Lung (tissue), 12 donors: ENCODE results near the gene FYB1. TPM values are rescaled to one million over a fixed set of nuclear protein-coding genes. Genes with fewer than 3 reads are reported as not detected.

Source experiments
- ATAC-seq: fragments of 200-7000 bp; cut with Tn5 transposase; one replicate; pipeline ENCODE4 v1.9.1; 2020; ENCODE audit warnings: moderate number of reproducible peaks; ENCODE audit not compliant: insufficient read depth, low FRiP score
- DNase-seq, 3 donors: peaks; one replicate each; pipeline ENCODE4 v3.0.0-alpha.2; 2013 to 2017
- H3K27ac ChIP-seq, 2 donors: one replicate each; pipeline ENCODE4 v1.5.1; 2013; ENCODE audit warnings: mild to moderate bottlenecking in 2 of 2, moderate library complexity in 2 of 2, control low read depth in 1 of 2, inconsistent platforms in 1 of 2, low read depth in 1 of 2, low read length in 1 of 2
- H3K27me3 ChIP-seq, 3 donors: one replicate each; pipeline ENCODE4 v1.5.1; 2013; ENCODE audit warnings: low read length in 2 of 3; ENCODE audit not compliant: control insufficient read depth in 3 of 3, insufficient read depth in 3 of 3
- H3K36me3 ChIP-seq, 4 donors: one replicate each; pipeline ENCODE4 v1.5.1; 2013; ENCODE audit warnings: low read length in 4 of 4, mild to moderate bottlenecking in 1 of 4, moderate library complexity in 1 of 4; ENCODE audit not compliant: control insufficient read depth in 4 of 4, insufficient read depth in 4 of 4
- H3K4me1 ChIP-seq, 5 donors: one replicate each; pipeline ENCODE4 v1.5.1; 2013; ENCODE audit warnings: low read length in 5 of 5, mild to moderate bottlenecking in 2 of 5, moderate library complexity in 1 of 5; ENCODE audit not compliant: control insufficient read depth in 5 of 5, insufficient read depth in 5 of 5
- H3K4me3 ChIP-seq: one replicate; pipeline ENCODE4 v1.5.1; 2013; ENCODE audit warnings: mild to moderate bottlenecking, control low read depth, moderate library complexity
- H3K9ac ChIP-seq, 2 donors: one replicate each; pipeline ENCODE4 v1.5.1; 2013; ENCODE audit warnings: low read length in 2 of 2, control low read depth in 1 of 2; ENCODE audit not compliant: insufficient read depth in 1 of 2
- H3K9me3 ChIP-seq, 4 donors: one replicate each; pipeline ENCODE4 v1.5.1; 2013; ENCODE audit warnings: low read length in 3 of 4, mild to moderate bottlenecking in 1 of 4, moderate library complexity in 1 of 4; ENCODE audit not compliant: control insufficient read depth in 4 of 4, insufficient read depth in 3 of 4
- CTCF ChIP-seq: IDR thresholded peaks from 2 replicates; pipeline ENCODE4 v1.5.1; 2012; ENCODE audit warnings: mild to moderate bottlenecking; ENCODE audit errors: control extremely low read depth, extremely low read depth
- WGBS, 2 donors: extraction: QIAGEN DNeasy Blood & Tissue Kit; methylation state at CpG; one replicate each; pipeline ENCODE4 v1.1.7; 2013; 5-methylcytosine and 5-hydroxymethylcytosine counted together
- polyA plus RNA-seq, 2 donors: library from polyadenylated mRNA; stranded (reverse); fragments of 200-250 nt; gene quantifications; one replicate each; pipeline ENCODE4 v1.2.1, GENCODE V29; 2013
- total RNA-seq, 2 donors: library from RNA; depleted of rRNA in 1 of 2; stranded (reverse); fragments of >200 nt in 1 of 2; gene quantifications; one replicate each; pipeline ENCODE4 v1.2.1, GENCODE V29; 2014 to 2021
- donor health status: control.
- donor health status: control.
- donor health status: Bipolar disorder and iron deficiency.
- donor health status: healthy.
- donor health status: DM: yes; HTN: yes; CAD: no.

Gene FYB1
- total and polyA plus RNA-seq, 4 donors: 4.5 to 51.4 (median 32.5) TPM

DNA sequence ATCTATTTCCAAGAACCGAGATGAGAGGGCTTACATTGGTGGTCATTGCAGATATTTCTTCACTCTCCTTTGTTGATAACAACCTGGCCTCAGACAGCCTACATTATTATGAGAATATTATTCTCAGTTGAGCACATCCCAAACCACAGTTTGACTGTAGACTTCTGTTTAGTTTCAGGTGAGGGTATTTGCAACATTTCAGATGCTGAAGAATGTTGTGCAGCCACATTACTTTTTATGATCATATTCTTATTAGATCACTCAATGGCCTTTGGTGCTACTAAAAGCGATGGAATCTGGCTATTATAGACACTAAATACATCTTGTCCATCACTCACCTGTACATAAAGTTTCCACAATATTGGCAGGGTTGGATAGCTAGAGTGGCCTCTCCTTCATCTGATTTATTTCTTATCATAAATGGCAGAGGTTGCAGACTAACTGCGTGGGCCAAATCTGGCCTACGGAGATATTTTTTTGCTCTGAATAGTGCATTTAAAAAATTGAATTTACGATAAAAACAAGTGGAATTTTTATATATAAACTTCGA lies 119.0 kb downstream of the FYB1 start:
- Histone ChIP-seq H3K9me3 (no peaks in the 10 kb centered on the region), H3K27ac (no peak overlapping the region), H3K36me3 (peaks cover 0 to 2% (median 0%) of the 10 kb centered on the region in 4 donors), H3K4me1 (peaks cover 0 to 4% (median 0%) of the 10 kb centered on the region in 5 donors), H3K4me3 (no peak overlapping the region), H3K9ac (no peak overlapping the region), H3K27me3 (no peaks in the 10 kb centered on the region)
- DNase-seq: no peak
- WGBS, 2 donors: 87 to 88% methylated on average over 6 of the region's 6 CpGs
- no peak for ATAC-seq
- TF ChIP-seq CTCF: no peak

- no peak for DNase-seq
- no peak for ATAC-seq
- Histone ChIP-seq H3K4me1 (peaks cover 0 to 4% (median 0%) of the 10 kb centered on the region in 5 donors), H3K9me3 (no peaks in the 10 kb centered on the region), H3K4me3 (no peak overlapping the region), H3K27ac (no peak overlapping the region), H3K27me3 (no peaks in the 10 kb centered on the region), H3K9ac (no peak overlapping the region), H3K36me3 (peaks cover 0 to under 1% (median 0%) of the 10 kb centered on the region in 4 donors)
- no peak for TF ChIP-seq CTCF
Measured at GRCh38 chr5:39099831-39100230, 119.5 kb downstream of the FYB1 start.

DNA sequence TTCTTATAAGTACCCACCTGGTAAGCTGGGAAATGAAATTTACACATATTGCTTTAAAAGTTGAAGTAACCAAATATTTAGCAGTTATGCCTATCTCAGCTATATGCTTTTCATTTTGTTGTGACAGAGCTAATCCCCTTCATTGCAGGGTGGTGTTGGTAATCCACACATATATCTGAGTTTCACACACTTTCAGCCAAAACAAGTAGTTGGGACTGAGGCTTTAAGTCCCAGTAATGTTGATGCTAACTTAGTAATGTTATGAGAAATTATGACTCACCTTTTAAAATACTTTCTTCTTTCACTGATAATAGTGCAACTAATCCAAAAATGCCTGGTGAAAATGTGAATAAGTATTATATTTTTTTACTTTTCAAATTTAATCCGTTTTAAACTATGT lies 126.0 kb downstream of the FYB1 start:
- 63 to 87% methylated on average over 1 of the region's 1 CpG for WGBS, 2 donors
- Histone ChIP-seq H3K4me3 (no peak overlapping the region), H3K4me1 (peaks cover 0 to 7% (median 0%) of the 10 kb centered on the region in 5 donors), H3K27ac (no peak overlapping the region), H3K27me3 (no peaks in the 10 kb centered on the region), H3K9ac (no peak overlapping the region), H3K9me3 (no peaks in the 10 kb centered on the region), H3K36me3 (no peaks in the 10 kb centered on the region)
- TF ChIP-seq CTCF: no peak
- ATAC-seq (no peak), DNase-seq (no peak)
